Gastrocnemius medialis (tissue), 4 donors: ENCODE data around the gene ATP13A1.

Experiments
- POLR2A ChIP-seq, 2 donors: fragments of 450-650 bp; IDR thresholded peaks; one replicate each; pipeline ENCODE4 v1.6.1; 2017; ENCODE audit warnings: antibody characterized with exemption in 2 of 2, mild to moderate bottlenecking in 2 of 2, moderate library complexity in 2 of 2
- TF ChIP-seq, protein P1 (sequence below), 5 experiments: fragments of 450-650 bp in 3 of 5; fragments of 200-600 bp in 2 of 5; sonication (generic) in 2 of 5; IDR thresholded peaks in 4 of 5; conservative IDR thresholded peaks in 1 of 5; 1 replicate in 4 of 5; 2 replicates in 1 of 5; pipeline ENCODE4 v1.5.1; 2016 to 2019; ENCODE audit warnings: antibody characterized with exemption in 5 of 5, mild to moderate bottlenecking in 3 of 5, moderate library complexity in 3 of 5

DNA sequence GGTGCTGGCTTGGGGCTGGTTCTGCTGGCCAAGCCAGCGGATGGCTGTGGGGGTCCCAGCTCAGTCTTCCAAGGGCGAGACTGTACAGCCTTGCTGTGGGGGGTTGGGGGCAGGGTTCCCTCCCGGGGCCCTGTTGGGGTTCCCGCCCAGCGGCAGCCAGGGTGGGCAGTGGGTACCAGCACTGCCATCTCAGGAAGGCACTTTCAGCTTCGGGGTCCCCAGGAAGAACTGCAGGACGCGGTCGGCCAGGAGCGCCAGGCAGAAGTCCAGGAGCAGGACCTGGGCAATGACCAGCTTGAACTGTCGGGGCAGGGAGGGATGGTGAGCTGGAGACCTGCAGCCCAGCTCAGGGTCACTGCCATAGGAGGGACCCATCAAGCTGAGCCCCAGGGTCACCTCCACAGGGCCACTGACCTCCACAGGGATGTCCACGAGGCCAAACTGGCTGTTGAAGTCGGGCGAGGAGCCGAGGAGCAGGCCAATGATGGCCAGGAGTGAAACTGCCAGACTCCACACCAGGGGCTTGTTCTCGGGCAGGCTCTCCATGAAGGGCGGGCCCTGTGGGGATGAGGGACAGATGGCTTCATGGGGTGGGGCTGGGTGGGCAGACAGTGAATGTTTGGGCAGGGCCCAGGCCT is 18.1 kb downstream of the ATP13A1 start:
- TF ChIP-seq, protein P1, sequence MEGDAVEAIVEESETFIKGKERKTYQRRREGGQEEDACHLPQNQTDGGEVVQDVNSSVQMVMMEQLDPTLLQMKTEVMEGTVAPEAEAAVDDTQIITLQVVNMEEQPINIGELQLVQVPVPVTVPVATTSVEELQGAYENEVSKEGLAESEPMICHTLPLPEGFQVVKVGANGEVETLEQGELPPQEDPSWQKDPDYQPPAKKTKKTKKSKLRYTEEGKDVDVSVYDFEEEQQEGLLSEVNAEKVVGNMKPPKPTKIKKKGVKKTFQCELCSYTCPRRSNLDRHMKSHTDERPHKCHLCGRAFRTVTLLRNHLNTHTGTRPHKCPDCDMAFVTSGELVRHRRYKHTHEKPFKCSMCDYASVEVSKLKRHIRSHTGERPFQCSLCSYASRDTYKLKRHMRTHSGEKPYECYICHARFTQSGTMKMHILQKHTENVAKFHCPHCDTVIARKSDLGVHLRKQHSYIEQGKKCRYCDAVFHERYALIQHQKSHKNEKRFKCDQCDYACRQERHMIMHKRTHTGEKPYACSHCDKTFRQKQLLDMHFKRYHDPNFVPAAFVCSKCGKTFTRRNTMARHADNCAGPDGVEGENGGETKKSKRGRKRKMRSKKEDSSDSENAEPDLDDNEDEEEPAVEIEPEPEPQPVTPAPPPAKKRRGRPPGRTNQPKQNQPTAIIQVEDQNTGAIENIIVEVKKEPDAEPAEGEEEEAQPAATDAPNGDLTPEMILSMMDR (IDR thresholded peaks at IDR 0.05 in 4 of 5, conservative IDR thresholded peaks at IDR 0.05 in 1 of 5), result no peak
- TF ChIP-seq POLR2A (IDR thresholded peaks at IDR 0.05), result no peak
